Right lobe of liver (tissue), 4 donors: Measurements from ENCODE around the gene PRKCA.

ENCODE experiments used
- CTCF ChIP-seq, 4 donors: fragments of 200-600 bp in 3 of 4; fragments of 450-650 bp in 1 of 4; IDR thresholded peaks; one replicate each; pipeline versions ENCODE4 v1.5.1 to v1.8.0; 2016 to 2022; ENCODE audit warnings: antibody characterized with exemption in 4 of 4, mild to moderate bottlenecking in 2 of 4
- POLR2A ChIP-seq: fragments of 450-650 bp; IDR thresholded peaks from one replicate; pipeline ENCODE4 v1.6.1; 2017; ENCODE audit warnings: antibody characterized with exemption, mild to moderate bottlenecking
- donor health status: DM: no; HTN: no; CAD: no.
- donor health status: DM: no; HTN: no; CAD: no.
- donor health status: DM: no; HTN: yes; CAD: no.

GRCh38 chr17:66715076-66715675, 412.8 kb downstream of the PRKCA start:
- no peak for TF ChIP-seq POLR2A
- TF ChIP-seq CTCF (IDR thresholded peaks at IDR 0.05): no peak
